Tibial nerve (tissue), 4 donors: ENCODE results near the gene NUBP2.

Experiments used
- CTCF ChIP-seq, 5 experiments: fragments of 200-600 bp in 3 of 5; fragments of 450-650 bp in 2 of 5; sonication (generic) in 3 of 5; IDR thresholded peaks; one replicate each; pipeline ENCODE4 v1.5.1; 2016 to 2019; ENCODE audit warnings: antibody characterized with exemption in 5 of 5, mild to moderate bottlenecking in 3 of 5, moderate library complexity in 2 of 5
- EP300 ChIP-seq, 2 donors: sonication (generic); formaldehyde crosslinking; IDR thresholded peaks; one replicate each; pipeline ENCODE4 v1.6.1; 2017; ENCODE audit warnings: antibody characterized with exemption in 2 of 2, mild to moderate bottlenecking in 1 of 2

- TF ChIP-seq EP300 (IDR thresholded peaks at IDR 0.05) (no peak), CTCF (IDR thresholded peaks at IDR 0.05) (no peak)
Observed at GRCh38 chr16:1743376-1744337, 39.1 kb upstream of the NUBP2 start.
